Measurements from ENCODE around the gene OR4D9. TPM values are rescaled to one million over a fixed set of nuclear protein-coding genes. Genes with fewer than 3 reads are reported as not detected.
"Not testable (repeated sequence)": the region's sequence is repeated elsewhere in the genome, so short reads cannot be mapped to it uniquely, and the experiment has no call there.

Gene OR4D9
- total RNA-seq = not detected

- no peaks in the 10 kb centered on the region for H3K27me3 Mint-ChIP-seq (ENCODE audit: low read depth)
- H3K4me3 Mint-ChIP-seq = no peak within 1 kb of the TSS
- H3K36me3 Mint-ChIP-seq (ENCODE audit: low read depth) = no peaks in the 10 kb centered on the region
- intact Hi-C loops (cut with micrococcal nuclease) = no loop called here
- peak; percentile 29 for DNase-seq
- H3K9me3 Mint-ChIP-seq = no peaks in the 10 kb centered on the region
- peaks cover 27% of the 10 kb centered on the region for H3K4me1 Mint-ChIP-seq (ENCODE audit: low read depth)
- CTCF ChIA-PET = interaction anchor here (1.3 kb wide), 1 partner anchor 26 kb away, joined by 4 read pairs; no protein-coding TSS in a partner anchor
- H3K27ac Mint-ChIP-seq = no peak within 1 kb of the TSS
These were observed at the start of gene OR4D9 for GRCh38 chr11:59510941-59511589. OR4D9 (plus strand) TSS chr11:59511539; CDS start chr11:59514913, 3,374 bp downstream.

GRCh38 chr11:59463190-59463641 is 48.1 kb upstream of the OR4D9 start:
- intact Hi-C loops (cut with micrococcal nuclease) = no loop called here

GRCh38 chr11:59473015-59473414 is 38.3 kb upstream of the OR4D9 start, which contains the start of gene OR4D10:
OR4D10 (plus strand) TSS chr11:59473315; CDS start chr11:59477430, 4,115 bp downstream.
- H3K9me3 Mint-ChIP-seq = no peaks in the 10 kb centered on the region
- H3K27me3 Mint-ChIP-seq (ENCODE audit: low read depth) = peaks cover 12% of the 10 kb centered on the region
- intact Hi-C loops (cut with micrococcal nuclease) = no loop called here
- no peaks in the 10 kb centered on the region for H3K4me1 Mint-ChIP-seq (ENCODE audit: low read depth)
- H3K4me3 Mint-ChIP-seq = no peak within 1 kb of the TSS
- no peaks in the 10 kb centered on the region for H3K36me3 Mint-ChIP-seq (ENCODE audit: low read depth)
- DNase-seq = no peak
- no peak within 1 kb of the TSS for H3K27ac Mint-ChIP-seq
- CTCF ChIA-PET = no interaction called here

More at GRCh38 chr11:59463190-59463641, 48.1 kb upstream of the OR4D9 start:
- CTCF ChIA-PET = no interaction called here
- Mint-ChIP-seq H3K27me3 (ENCODE audit: low read depth) (peaks cover 16% of the 10 kb centered on the region), H3K9me3 (no peaks in the 10 kb centered on the region), H3K4me1 (ENCODE audit: low read depth) (no peaks in the 10 kb centered on the region), H3K36me3 (ENCODE audit: low read depth) (no peaks in the 10 kb centered on the region), H3K27ac (no peak overlapping the region), H3K4me3 (no peak overlapping the region)
- DNase-seq = no peak

GRCh38 chr11:59475176-59475575 is 36.2 kb upstream of the OR4D9 start:
- Mint-ChIP-seq H3K36me3 (ENCODE audit: low read depth) (no peaks in the 10 kb centered on the region), H3K27me3 (ENCODE audit: low read depth) (peaks cover 12% of the 10 kb centered on the region), H3K27ac (no peak overlapping the region), H3K4me1 (ENCODE audit: low read depth) (no peaks in the 10 kb centered on the region), H3K4me3 (no peak overlapping the region), H3K9me3 (no peaks in the 10 kb centered on the region)
- DNase-seq = no peak
- intact Hi-C loops (cut with micrococcal nuclease) = no loop called here
- CTCF ChIA-PET = no interaction called here

- CTCF ChIA-PET = no interaction called here
- H3K36me3 Mint-ChIP-seq (ENCODE audit: low read depth) = no peaks in the 10 kb centered on the region
- no peak overlapping the region for H3K4me3 Mint-ChIP-seq
- H3K27ac Mint-ChIP-seq = no peak overlapping the region
- H3K4me1 Mint-ChIP-seq (ENCODE audit: low read depth) = no peaks in the 10 kb centered on the region
- intact Hi-C loops (cut with micrococcal nuclease) = no loop called here
- DNase-seq = no peak
- H3K9me3 Mint-ChIP-seq = no peaks in the 10 kb centered on the region
- peaks cover 4% of the 10 kb centered on the region for H3K27me3 Mint-ChIP-seq (ENCODE audit: low read depth)
These were observed 31.4 kb upstream of the OR4D9 start for GRCh38 chr11:59479906-59480305.

- DNase-seq = no peak
- intact Hi-C loops (cut with micrococcal nuclease) = no loop called here
- no peaks in the 10 kb centered on the region for H3K9me3 Mint-ChIP-seq
- no peaks in the 10 kb centered on the region for H3K36me3 Mint-ChIP-seq (ENCODE audit: low read depth)
- H3K27me3 Mint-ChIP-seq (ENCODE audit: low read depth) = peaks cover 2% of the 10 kb centered on the region
- no peak overlapping the region for H3K27ac Mint-ChIP-seq
- H3K4me1 Mint-ChIP-seq (ENCODE audit: low read depth) = no peaks in the 10 kb centered on the region
- CTCF ChIA-PET = no interaction called here
- no peak overlapping the region for H3K4me3 Mint-ChIP-seq
These were observed 31.0 kb upstream of the OR4D9 start for GRCh38 chr11:59480359-59480758.

- H3K4me3 Mint-ChIP-seq = no peak overlapping the region
These were observed 9.4 kb upstream of the OR4D9 start for GRCh38 chr11:59501931-59502330.

GRCh38 chr11:59503276-59503675 is 8.1 kb upstream of the OR4D9 start, which contains the start of gene OR4D11:
OR4D11 (plus strand) TSS chr11:59503576; CDS start chr11:59503576, 0 bp downstream.
- intact Hi-C loops (cut with micrococcal nuclease) = no loop called here
- H3K27ac Mint-ChIP-seq = no peak within 1 kb of the TSS
- no peak for DNase-seq
- H3K27me3 Mint-ChIP-seq (ENCODE audit: low read depth) = peaks cover 2% of the 10 kb centered on the region
- no peaks in the 10 kb centered on the region for H3K36me3 Mint-ChIP-seq (ENCODE audit: low read depth)
- H3K9me3 Mint-ChIP-seq = no peaks in the 10 kb centered on the region
- no peak within 1 kb of the TSS for H3K4me3 Mint-ChIP-seq
- peaks cover 6% of the 10 kb centered on the region for H3K4me1 Mint-ChIP-seq (ENCODE audit: low read depth)
- CTCF ChIA-PET = interaction anchor here (1.0 kb wide), 1 partner anchor 368 kb away, joined by 4 read pairs; no protein-coding TSS in a partner anchor

More at GRCh38 chr11:59501931-59502330, 9.4 kb upstream of the OR4D9 start:
- DNase-seq = no peak
- Mint-ChIP-seq H3K27me3 (ENCODE audit: low read depth) (peaks cover 4% of the 10 kb centered on the region), H3K36me3 (ENCODE audit: low read depth) (no peaks in the 10 kb centered on the region), H3K4me1 (ENCODE audit: low read depth) (peaks cover 6% of the 10 kb centered on the region), H3K9me3 (no peaks in the 10 kb centered on the region), H3K27ac (no peak overlapping the region)
- intact Hi-C loops (cut with micrococcal nuclease) = no loop called here
- CTCF ChIA-PET = interaction anchor here (0.6 to 1.5 kb wide), 2 partner anchors 35 to 326 kb away, joined by 3 to 4 read pairs; no protein-coding TSS in a partner anchor

GRCh38 chr11:59511675-59512074 is 336 bp downstream of the OR4D9 start:
- no peak overlapping the region for H3K4me3 Mint-ChIP-seq
- H3K36me3 Mint-ChIP-seq (ENCODE audit: low read depth) = no peaks in the 10 kb centered on the region
- intact Hi-C loops (cut with micrococcal nuclease) = no loop called here
- CTCF ChIA-PET = interaction anchor here (1.3 kb wide), 1 partner anchor 26 kb away, joined by 4 read pairs; no protein-coding TSS in a partner anchor
- H3K9me3 Mint-ChIP-seq = no peaks in the 10 kb centered on the region
- DNase-seq = no peak
- peaks cover 27% of the 10 kb centered on the region for H3K4me1 Mint-ChIP-seq (ENCODE audit: low read depth)
- no peak overlapping the region for H3K27ac Mint-ChIP-seq
- no peaks in the 10 kb centered on the region for H3K27me3 Mint-ChIP-seq (ENCODE audit: low read depth)

- H3K4me1 Mint-ChIP-seq (ENCODE audit: low read depth); H3K27ac Mint-ChIP-seq; intact Hi-C loops (cut with micrococcal nuclease); H3K27me3 Mint-ChIP-seq (ENCODE audit: low read depth); DNase-seq; H3K4me3 Mint-ChIP-seq; CTCF ChIA-PET; H3K36me3 Mint-ChIP-seq (ENCODE audit: low read depth); H3K9me3 Mint-ChIP-seq: not testable (repeated sequence)
These were observed 8.8 kb downstream of the OR4D9 start for GRCh38 chr11:59520139-59520538.

GRCh38 chr11:59520741-59521140 is 9.4 kb downstream of the OR4D9 start:
- intact Hi-C loops (cut with micrococcal nuclease) = no loop called here
- DNase-seq = no peak
- CTCF ChIA-PET = no interaction called here
- Mint-ChIP-seq H3K4me1 (ENCODE audit: low read depth) (no peaks in the 10 kb centered on the region), H3K27me3 (ENCODE audit: low read depth) (no peaks in the 10 kb centered on the region), H3K36me3 (ENCODE audit: low read depth) (no peaks in the 10 kb centered on the region), H3K4me3 (no peak overlapping the region), H3K9me3 (no peaks in the 10 kb centered on the region), H3K27ac (no peak overlapping the region)

GRCh38 chr11:59523541-59523940 is 12.2 kb downstream of the OR4D9 start:
- no peak overlapping the region for H3K4me3 Mint-ChIP-seq
- no peak for DNase-seq
- H3K27ac Mint-ChIP-seq = no peak overlapping the region
- no peaks in the 10 kb centered on the region for H3K27me3 Mint-ChIP-seq (ENCODE audit: low read depth)
- CTCF ChIA-PET = interaction anchor here (0.8 kb wide), 1 partner anchor 14 kb away, joined by 3 read pairs; no protein-coding TSS in a partner anchor
- no peaks in the 10 kb centered on the region for H3K9me3 Mint-ChIP-seq
- no peaks in the 10 kb centered on the region for H3K36me3 Mint-ChIP-seq (ENCODE audit: low read depth)
- intact Hi-C loops (cut with micrococcal nuclease) = no loop called here
- H3K4me1 Mint-ChIP-seq (ENCODE audit: low read depth) = no peaks in the 10 kb centered on the region

- no peaks in the 10 kb centered on the region for H3K36me3 Mint-ChIP-seq (ENCODE audit: low read depth)
- no peaks in the 10 kb centered on the region for H3K4me1 Mint-ChIP-seq (ENCODE audit: low read depth)
- no peaks in the 10 kb centered on the region for H3K9me3 Mint-ChIP-seq
- H3K4me3 Mint-ChIP-seq = no peak overlapping the region
- no peak for DNase-seq
- intact Hi-C loops (cut with micrococcal nuclease) = no loop called here
- no peak overlapping the region for H3K27ac Mint-ChIP-seq
- peaks cover 2% of the 10 kb centered on the region for H3K27me3 Mint-ChIP-seq (ENCODE audit: low read depth)
- CTCF ChIA-PET = interaction anchor here (1.2 kb wide), 1 partner anchor 9 kb away, joined by 6 read pairs; no protein-coding TSS in a partner anchor
These were observed 17.4 kb downstream of the OR4D9 start for GRCh38 chr11:59528711-59529110.
